C4-2B (cell line): ENCODE data around the gene GPR3.

Experiments used
- CTCF ChIP-seq: fragments of 450-650 bp; conservative IDR thresholded peaks from 2 replicates; pipeline ENCODE4 v1.5.1; 2017; ENCODE audit warnings: mild to moderate bottlenecking
- ZFX ChIP-seq: fragments of 450-650 bp; IDR thresholded peaks from 2 replicates; pipeline ENCODE4 v1.6.1; 2017

GRCh38 chr1:27406362-27406680, 13.9 kb downstream of the GPR3 start:
- no peak for TF ChIP-seq CTCF
- TF ChIP-seq ZFX, result no peak
